ENCODE measurements around the gene GRPR.
A peak's percentile ranks its signal among the peaks of the same experiment; 100 is the strongest.
"Not testable (repeated sequence)": the region's sequence is repeated elsewhere in the genome, so short reads cannot be mapped to it uniquely, and the experiment has no call there.

GRPR gene

DNA sequence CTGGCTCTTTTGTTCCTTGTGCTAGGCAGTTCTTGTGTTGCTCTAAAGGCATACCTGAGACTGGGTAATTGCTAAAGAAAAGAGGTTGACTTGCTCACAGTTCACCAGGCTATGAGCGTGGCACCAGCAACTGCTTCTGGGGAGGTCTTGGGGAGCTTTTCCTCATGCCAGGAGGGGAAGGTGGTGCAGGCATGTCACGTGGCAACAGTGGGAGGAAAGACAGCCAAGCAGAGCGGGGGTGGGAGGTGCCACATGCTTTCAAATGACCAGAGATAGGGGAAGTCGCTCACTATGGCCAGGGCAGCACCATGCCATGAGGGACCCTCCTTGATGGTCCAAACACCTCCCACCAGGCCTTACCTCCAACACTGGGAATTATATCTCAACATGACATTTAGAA lies 48.6 kb downstream of the GRPR start:
- Mint-ChIP-seq H3K36me3 (ENCODE audit: low read depth) (no peaks in the 10 kb centered on the region), H3K27me3 (ENCODE audit: low read depth, poor library complexity) (peaks cover 3% of the 10 kb centered on the region), H3K9me3 (no peaks in the 10 kb centered on the region), H3K4me3 (no peak overlapping the region), H3K4me1 (no peaks in the 10 kb centered on the region), H3K27ac (no peak overlapping the region)
- DNase-seq = no peak
- TF ChIP-seq, protein P1, sequence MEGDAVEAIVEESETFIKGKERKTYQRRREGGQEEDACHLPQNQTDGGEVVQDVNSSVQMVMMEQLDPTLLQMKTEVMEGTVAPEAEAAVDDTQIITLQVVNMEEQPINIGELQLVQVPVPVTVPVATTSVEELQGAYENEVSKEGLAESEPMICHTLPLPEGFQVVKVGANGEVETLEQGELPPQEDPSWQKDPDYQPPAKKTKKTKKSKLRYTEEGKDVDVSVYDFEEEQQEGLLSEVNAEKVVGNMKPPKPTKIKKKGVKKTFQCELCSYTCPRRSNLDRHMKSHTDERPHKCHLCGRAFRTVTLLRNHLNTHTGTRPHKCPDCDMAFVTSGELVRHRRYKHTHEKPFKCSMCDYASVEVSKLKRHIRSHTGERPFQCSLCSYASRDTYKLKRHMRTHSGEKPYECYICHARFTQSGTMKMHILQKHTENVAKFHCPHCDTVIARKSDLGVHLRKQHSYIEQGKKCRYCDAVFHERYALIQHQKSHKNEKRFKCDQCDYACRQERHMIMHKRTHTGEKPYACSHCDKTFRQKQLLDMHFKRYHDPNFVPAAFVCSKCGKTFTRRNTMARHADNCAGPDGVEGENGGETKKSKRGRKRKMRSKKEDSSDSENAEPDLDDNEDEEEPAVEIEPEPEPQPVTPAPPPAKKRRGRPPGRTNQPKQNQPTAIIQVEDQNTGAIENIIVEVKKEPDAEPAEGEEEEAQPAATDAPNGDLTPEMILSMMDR (IDR thresholded peaks at IDR 0.05) = no peak

- Mint-ChIP-seq H3K27ac (no peak overlapping the region), H3K9me3 (no peaks in the 10 kb centered on the region), H3K36me3 (ENCODE audit: low read depth) (no peaks in the 10 kb centered on the region), H3K27me3 (ENCODE audit: low read depth, poor library complexity) (peaks cover 3% of the 10 kb centered on the region), H3K4me1 (no peaks in the 10 kb centered on the region), H3K4me3 (no peak overlapping the region)
- TF ChIP-seq, protein P1 (IDR thresholded peaks at IDR 0.05) = no peak
- no peak for DNase-seq
Observed at GRCh38 chrX:16172391-16172790, 49.0 kb downstream of the GRPR start.

DNA sequence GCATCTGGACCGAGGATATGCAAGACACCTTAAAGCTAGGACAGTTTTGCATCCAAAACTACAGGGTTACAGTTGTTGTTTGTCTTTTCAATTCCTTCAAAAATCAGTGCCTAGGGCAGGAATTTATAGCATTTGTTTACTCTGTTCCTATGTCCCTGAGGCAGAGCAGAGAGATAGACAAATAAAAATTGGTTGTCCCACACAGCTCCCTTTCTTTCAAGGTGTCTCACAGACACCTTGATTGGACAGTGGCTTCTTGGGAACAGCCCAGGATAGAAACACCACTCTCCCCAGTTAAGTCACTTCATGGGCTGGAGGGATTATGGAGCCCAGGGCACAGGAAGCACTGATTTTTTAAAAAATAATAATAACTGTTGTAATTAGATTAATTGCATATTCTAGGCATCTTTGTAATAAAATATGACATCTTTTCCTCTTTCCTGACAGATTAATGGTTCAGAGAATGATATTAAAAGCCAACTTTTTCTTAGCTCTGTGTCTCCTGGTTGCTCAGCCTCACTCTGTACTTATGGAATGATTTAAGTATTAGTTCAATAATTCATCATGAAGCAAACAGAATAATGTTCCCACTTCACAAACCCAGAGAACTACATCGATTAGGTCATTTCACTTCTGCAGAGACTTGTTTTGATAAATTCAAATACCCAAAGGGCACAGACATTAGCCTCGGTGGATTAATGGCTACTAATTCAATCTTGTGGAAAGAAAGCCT lies 52.1 kb downstream of the GRPR start:
- H3K27ac Mint-ChIP-seq = no peak overlapping the region

GRCh38 chrX:16177260-16177659 lies 53.9 kb downstream of the GRPR start:
- Mint-ChIP-seq H3K4me1 (peaks cover 19% of the 10 kb centered on the region), H3K9me3 (no peaks in the 10 kb centered on the region), H3K4me3 (no peak overlapping the region), H3K27ac (no peak overlapping the region), H3K27me3 (ENCODE audit: low read depth, poor library complexity) (peaks cover 6% of the 10 kb centered on the region), H3K36me3 (ENCODE audit: low read depth) (no peaks in the 10 kb centered on the region)
- no peak for DNase-seq
- TF ChIP-seq, protein P1 (IDR thresholded peaks at IDR 0.05) = no peak

More for the DNA sequence above, 52.1 kb downstream of the GRPR start:
- DNase-seq = no peak
- TF ChIP-seq, protein P1 (IDR thresholded peaks at IDR 0.05) = no peak
- Mint-ChIP-seq H3K9me3 (no peaks in the 10 kb centered on the region), H3K27me3 (ENCODE audit: low read depth, poor library complexity) (peaks cover 3% of the 10 kb centered on the region), H3K4me3 (no peak overlapping the region), H3K36me3 (ENCODE audit: low read depth) (no peaks in the 10 kb centered on the region), H3K4me1 (peaks cover 7% of the 10 kb centered on the region)

DNA sequence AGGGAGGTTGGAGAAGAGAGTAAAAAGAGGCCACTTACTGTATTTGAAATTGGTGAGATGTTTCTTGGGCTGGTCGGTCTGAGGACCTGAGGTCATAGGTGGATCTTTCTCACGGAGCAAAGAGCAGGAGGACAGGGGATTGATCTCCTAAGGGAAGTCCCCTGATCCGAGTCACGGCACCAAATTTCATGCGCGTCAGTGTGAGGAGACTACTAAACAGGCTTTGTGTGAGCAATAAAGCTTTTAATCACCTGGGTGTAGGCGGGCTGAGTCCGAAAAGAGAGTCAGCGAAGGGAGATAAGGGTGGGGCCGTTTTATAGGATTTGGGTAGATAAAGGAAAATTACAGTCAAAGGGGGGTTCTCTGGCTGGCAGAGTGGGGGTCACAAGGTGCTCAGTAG lies 60.5 kb downstream of the GRPR start:
- not testable (repeated sequence) for H3K36me3 Mint-ChIP-seq (ENCODE audit: low read depth); H3K9me3 Mint-ChIP-seq; DNase-seq; H3K27me3 Mint-ChIP-seq (ENCODE audit: low read depth, poor library complexity); H3K27ac Mint-ChIP-seq
- H3K4me1 Mint-ChIP-seq = peaks cover 64% of the 10 kb centered on the region
- H3K4me3 Mint-ChIP-seq = peak overlapping the region; percentile 49

GRCh38 chrX:16185725-16186136 lies 62.4 kb downstream of the GRPR start:
- Mint-ChIP-seq H3K9me3 (no peaks in the 10 kb centered on the region), H3K4me1 (peaks cover 56% of the 10 kb centered on the region), H3K4me3 (no peak overlapping the region), H3K27me3 (ENCODE audit: low read depth, poor library complexity) (peaks cover 6% of the 10 kb centered on the region), H3K36me3 (ENCODE audit: low read depth) (no peaks in the 10 kb centered on the region), H3K27ac (no peak overlapping the region)
- TF ChIP-seq, protein P1 (IDR thresholded peaks at IDR 0.05) = no peak
- DNase-seq = no peak

All from nephron progenitor cell (in vitro differentiated cells).